OCI-LY3 (cell line): Measurements from ENCODE around the gene UNC13B.

Experiments
- CTCF ChIP-seq: fragments of 200-600, 300-600 bp; sonication (generic); IDR thresholded peaks from 2 replicates; pipeline ENCODE4 v1.5.1; 2014; ENCODE audit warnings: antibody characterized with exemption, low read length, low read depth
- EZH2phosphoT487 ChIP-seq: fragments of 200-600 bp; shearing (Covaris generic); IDR thresholded peaks from 2 replicates; pipeline ENCODE4 v1.6.1; 2018; ENCODE audit warnings: antibody characterized with exemption, mixed run types, low read depth

- TF ChIP-seq EZH2phosphoT487: no peak
- TF ChIP-seq CTCF: no peak
Observed at GRCh38 chr9:35168963-35169362, 7.2 kb downstream of the UNC13B start.
